WTC11 (cell line): Measurements from ENCODE around the gene TTLL9. TPM values are rescaled to one million over a fixed set of nuclear protein-coding genes. Genes with fewer than 3 reads are reported as not detected.

ENCODE experiments used
- ATAC-seq: fragments of 200-7000 bp; cut with Tn5 transposase; 2 replicates; pipeline ENCODE4 v1.10.0; 2021; ENCODE audit warnings: mild to moderate bottlenecking, moderate library complexity
- Bru-seq: library from RNA; stranded (reverse); fragments of 400-500 nt; gene quantifications from one replicate; lab custom pipeline; 2021; lab: Mats Ljungman, UMichigan
- CTCF ChIA-PET: fragments of 300-600 bp; sonication (Branson Sonifier 250); formaldehyde crosslinking; loops from one replicate; lab custom pipeline; 2021; ENCODE audit warnings: antibody characterized with exemption; lab: Charles Lee
- POLR2A ChIA-PET: fragments of 350-600 bp; sonication (Branson Sonifier 250); formaldehyde crosslinking; loops from one replicate; lab custom pipeline; 2021; ENCODE audit warnings: antibody characterized with exemption; lab: Charles Lee
- DNase-seq: peaks from one replicate; pipeline ENCODE4 v3.0.0; 2021; ENCODE audit warnings: low spot score
- H3K27ac Mint-ChIP-seq: 2 replicates; pipeline ENCODE4 v1.8.0; 2021; ENCODE audit warnings: mixed read lengths
- H3K27me3 Mint-ChIP-seq: 2 replicates; pipeline ENCODE4 v1.8.0; 2021; ENCODE audit warnings: low read depth, mild to moderate bottlenecking, moderate library complexity, mixed read lengths
- H3K36me3 Mint-ChIP-seq: 2 replicates; pipeline ENCODE4 v1.8.0; 2021; ENCODE audit warnings: mixed read lengths
- H3K4me1 Mint-ChIP-seq: 2 replicates; pipeline ENCODE4 v1.8.0; 2022; ENCODE audit warnings: mixed read lengths
- H3K4me3 Mint-ChIP-seq: 2 replicates; pipeline ENCODE4 v1.8.0; 2021; ENCODE audit warnings: mild to moderate bottlenecking, moderate library complexity, mixed read lengths
- H3K9me3 Mint-ChIP-seq: 2 replicates; pipeline ENCODE4 v1.8.0; 2021; ENCODE audit warnings: mixed read lengths
- ARID4B ChIP-seq: sonication (generic); formaldehyde crosslinking; IDR thresholded peaks from 2 replicates; pipeline ENCODE4 v1.8.0; 2023; ENCODE audit warnings: missing genetic modification reagents, mild to moderate bottlenecking, borderline replicate concordance
- ATF2 ChIP-seq: sonication (generic); formaldehyde crosslinking; IDR thresholded peaks from 2 replicates; pipeline ENCODE4 v1.8.1; 2022; ENCODE audit warnings: low read depth, missing genetic modification reagents, borderline replicate concordance
- ATF3 ChIP-seq: sonication (generic); formaldehyde crosslinking; conservative IDR thresholded peaks from 2 replicates; pipeline ENCODE4 v1.8.1; 2022; ENCODE audit warnings: mild to moderate bottlenecking, missing genetic modification reagents
- GRHL2 ChIP-seq: fragments of 250-450 bp; sonication (Bioruptor Pico); IDR thresholded peaks from 2 replicates; pipeline ENCODE4 v1.8.0; 2022; ENCODE audit warnings: mild to moderate bottlenecking, moderate library complexity; ENCODE audit not compliant: insufficient replicate concordance, severe bottlenecking
- GTF2I ChIP-seq: fragments of 250-450 bp; sonication (Bioruptor Pico); conservative IDR thresholded peaks from 2 replicates; pipeline ENCODE4 v1.4.0; 2021; ENCODE audit warnings: mild to moderate bottlenecking
- MXD4 ChIP-seq: fragments of 250-450 bp; sonication (Bioruptor Pico); IDR thresholded peaks from 2 replicates; pipeline ENCODE4 v1.8.0; 2021; ENCODE audit warnings: mild to moderate bottlenecking, moderate library complexity, borderline replicate concordance
- NFE2L1 ChIP-seq: sonication (generic); formaldehyde crosslinking; IDR thresholded peaks from 2 replicates; pipeline ENCODE4 v1.8.1; 2023; ENCODE audit warnings: missing genetic modification reagents
- NR2C2 ChIP-seq: sonication (generic); formaldehyde crosslinking; IDR thresholded peaks from 2 replicates; pipeline ENCODE4 v1.8.0; 2022; ENCODE audit warnings: mild to moderate bottlenecking, missing genetic modification reagents
- OVOL2 ChIP-seq: fragments of 250-450 bp; sonication (Bioruptor Pico); IDR thresholded peaks from 2 replicates; pipeline ENCODE4 v1.9.0; 2021; ENCODE audit warnings: mild to moderate bottlenecking, borderline replicate concordance
- RORB ChIP-seq: fragments of 250-450 bp; sonication (Bioruptor Pico); IDR thresholded peaks from 2 replicates; pipeline ENCODE4 v1.9.0; 2021; ENCODE audit warnings: mild to moderate bottlenecking
- SP1 ChIP-seq: sonication (generic); formaldehyde crosslinking; conservative IDR thresholded peaks from 2 replicates; pipeline ENCODE4 v1.8.1; 2022; ENCODE audit warnings: missing genetic modification reagents
- USF1 ChIP-seq: sonication (generic); formaldehyde crosslinking; IDR thresholded peaks from 2 replicates; pipeline ENCODE4 v1.8.0; 2022; ENCODE audit warnings: mild to moderate bottlenecking, missing genetic modification reagents
- USF2 ChIP-seq: sonication (generic); formaldehyde crosslinking; IDR thresholded peaks from 2 replicates; pipeline ENCODE4 v1.8.1; 2023; ENCODE audit warnings: mild to moderate bottlenecking, missing genetic modification reagents, moderate library complexity
- ZMAT4 ChIP-seq: fragments of 250-450 bp; sonication (Bioruptor Pico); IDR thresholded peaks from 2 replicates; pipeline ENCODE4 v1.9.0; 2021; ENCODE audit warnings: mild to moderate bottlenecking
- ZNF263 ChIP-seq: sonication (generic); formaldehyde crosslinking; IDR thresholded peaks from 2 replicates; pipeline ENCODE4 v1.8.1; 2022; ENCODE audit warnings: low read depth, mild to moderate bottlenecking, moderate library complexity, missing genetic modification reagents
- ZNF423 ChIP-seq: fragments of 250-450 bp; sonication (Bioruptor Pico); IDR thresholded peaks from 2 replicates; pipeline ENCODE4 v2.1.2; 2022; ENCODE audit warnings: mild to moderate bottlenecking, moderate library complexity
- ZNF512 ChIP-seq: sonication (generic); formaldehyde crosslinking; IDR thresholded peaks from 2 replicates; pipeline ENCODE4 v1.8.1; 2022; ENCODE audit warnings: missing genetic modification reagents, borderline replicate concordance
- ZNF671 ChIP-seq: fragments of 250-450 bp; sonication (Bioruptor Pico); IDR thresholded peaks from 2 replicates; pipeline ENCODE4 v1.8.0; 2021; ENCODE audit warnings: mild to moderate bottlenecking
- long read RNA-seq, 3 experiments: library from RNA in 1 of 3; library from capped mRNA in 1 of 3; library from polyadenylated mRNA in 1 of 3; unstranded in 2 of 3; stranded (forward) in 1 of 3; transcript quantifications; one replicate each; pipeline ENCODE4 v2.0.0, GENCODE V29; 2021
- total RNA-seq: library from RNA; stranded (reverse); gene quantifications from 3 replicates; pipeline ENCODE4 v1.2.3, GENCODE V29; 2021

Gene TTLL9
- total RNA-seq (0.39 TPM in 1 of 3 replicates, not detected in the others), Bru-seq, nascent RNA (percentile 25 among the genes with signal in this experiment)
- long read RNA-seq, experiment 1, partial matches to known transcripts: 0 of 1 reads
- long read RNA-seq, experiment 1, other reads (novel, unspliced or antisense): 1 of 1 reads
- long read RNA-seq, experiment 2, partial matches to known transcripts: 0 of 1 reads
- long read RNA-seq, experiment 2, other reads (novel, unspliced or antisense): 1 of 1 reads
- long read RNA-seq, experiment 3: 0 reads

- POLR2A ChIA-PET: interaction anchor here (1.0 kb wide), 1 partner anchor 10 kb away, joined by 6 read pairs; no protein-coding TSS in a partner anchor
- peak; percentile 70; the same call in 1 of the 2 replicates for TF ChIP-seq USF1 (CRISPR knock-in tag)
- no peak for TF ChIP-seq OVOL2 (CRISPR knock-in tag)
- TF ChIP-seq USF2 (CRISPR knock-in tag): peak; percentile 79
- TF ChIP-seq SP1 (CRISPR knock-in tag): peak; percentile 29; the same call in 1 of the 2 replicates
- Mint-ChIP-seq H3K36me3 (no peaks in the 10 kb centered on the region), H3K27ac (peak within 1 kb of the TSS; percentile 45; the same call in 1 of the 2 replicates), H3K4me3 (peak within 1 kb of the TSS; percentile 93), H3K4me1 (peaks cover 14% of the 10 kb centered on the region), H3K9me3 (no peaks in the 10 kb centered on the region), H3K27me3 (peaks cover 59% of the 10 kb centered on the region)
- CTCF ChIA-PET: interaction anchor here (0.6 to 2.2 kb wide), 2 partner anchors 17 to 148 kb away, joined by 3 to 22 read pairs; no protein-coding TSS in a partner anchor
- ATAC-seq: peak; percentile 68
- DNase-seq: peak; percentile 60
Measured at GRCh38 chr20:31869942-31870725, at the start of gene TTLL9, which contains the start of gene DUSP15. Gene TTLL9, plus strand, starts transcription at chr20:31870634. Its CDS starts 493 bp downstream, at chr20:31871127. Gene DUSP15, minus strand, starts transcription at chr20:31870527. Its CDS starts 190 bp downstream, at chr20:31870337.

GRCh38 chr20:31821427-31821826 lies 49.0 kb upstream of the TTLL9 start:
- Mint-ChIP-seq H3K27me3 (no peaks in the 10 kb centered on the region), H3K4me3 (no peak overlapping the region), H3K36me3 (no peaks in the 10 kb centered on the region), H3K9me3 (no peaks in the 10 kb centered on the region), H3K4me1 (peaks cover 7% of the 10 kb centered on the region; the same call in 1 of the 2 replicates), H3K27ac (no peak overlapping the region)
- ChIA-PET CTCF (interaction anchor here (0.6 to 5.1 kb wide), 5 partner anchors 12 to 270 kb away, joined by 4 to 33 read pairs (median 25); partner anchors contain the start of gene FOXS1), POLR2A (no interaction called here)
- no peak for ATAC-seq
- no peak for DNase-seq
- TF ChIP-seq ZNF671 (CRISPR knock-in tag) (no peak), GRHL2 (CRISPR knock-in tag) (no peak), USF2 (CRISPR knock-in tag) (no peak), ATF3 (no peak), MXD4 (CRISPR knock-in tag) (no peak), NFE2L1 (no peak), ZNF512 (CRISPR knock-in tag) (no peak), NR2C2 (no peak), ZNF423 (no peak), ZNF263 (no peak), GTF2I (CRISPR knock-in tag) (no peak), SP1 (CRISPR knock-in tag) (no peak), ARID4B (no peak), RORB (CRISPR knock-in tag) (no peak), ZMAT4 (CRISPR knock-in tag) (no peak), ATF2 (CRISPR knock-in tag) (no peak)
